RKO (cell line): ENCODE results near the gene EGLN1.
"Not testable (repeated sequence)": the region's sequence is repeated elsewhere in the genome, so short reads cannot be mapped to it uniquely, and the experiment has no call there.

ENCODE experiments used
- DNase-seq: peaks from one replicate; pipeline ENCODE4 v3.0.0-alpha.2; 2016; ENCODE audit warnings: low spot score

The EGLN1 gene

GRCh38 chr1:231363624-231364023, 58.5 kb downstream of the EGLN1 start:
- no peak for DNase-seq

DNA sequence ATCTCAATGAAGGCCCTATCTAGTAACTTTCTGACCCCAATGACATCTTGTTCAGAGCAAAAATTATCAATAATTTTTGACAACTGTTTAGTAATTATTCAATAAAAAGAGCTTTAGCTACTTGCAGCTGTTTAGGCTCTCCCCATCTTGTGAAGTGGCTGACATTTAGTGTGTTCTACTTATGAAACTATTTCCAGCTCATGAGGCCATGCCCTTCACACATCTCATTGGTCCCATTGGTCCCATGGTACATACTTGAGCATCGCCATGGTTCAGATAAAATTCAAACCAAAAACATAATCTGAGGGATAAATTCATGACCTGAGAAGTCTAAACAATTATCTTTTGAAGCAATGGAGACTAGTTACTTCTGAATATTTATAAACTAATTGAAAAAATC, 59.8 kb downstream of the EGLN1 start:
- no peak for DNase-seq

GRCh38 chr1:231359113-231359512, 63.0 kb downstream of the EGLN1 start:
- DNase-seq, result peak; percentile 54

DNA sequence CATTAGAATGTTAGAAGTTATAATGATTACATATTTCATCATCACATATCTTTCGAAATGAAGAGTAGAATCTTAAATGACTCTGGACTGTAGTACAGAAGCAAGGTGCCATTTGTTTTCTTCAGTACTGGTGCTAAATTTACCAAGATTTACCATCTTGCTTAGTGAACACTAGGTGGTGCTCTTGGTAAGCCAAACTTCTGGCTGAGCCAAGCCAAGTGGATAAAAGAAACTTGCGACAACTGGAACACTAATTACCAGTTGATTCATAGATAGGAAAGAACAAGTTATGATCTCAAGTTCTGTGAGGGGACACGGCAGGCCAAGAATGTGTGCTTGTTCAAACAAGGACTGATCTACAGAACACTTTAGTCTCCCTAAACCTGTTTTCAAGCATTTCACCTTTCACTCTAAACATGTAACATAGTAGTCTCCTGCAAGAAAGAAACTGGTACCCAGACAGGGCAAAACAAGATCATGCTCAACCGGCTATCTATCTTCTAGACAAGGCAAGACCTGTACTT, 64.2 kb downstream of the EGLN1 start:
- peak; percentile 90 for DNase-seq

- no peak for DNase-seq
These were observed 64.8 kb downstream of the EGLN1 start for GRCh38 chr1:231357187-231357772.

DNA sequence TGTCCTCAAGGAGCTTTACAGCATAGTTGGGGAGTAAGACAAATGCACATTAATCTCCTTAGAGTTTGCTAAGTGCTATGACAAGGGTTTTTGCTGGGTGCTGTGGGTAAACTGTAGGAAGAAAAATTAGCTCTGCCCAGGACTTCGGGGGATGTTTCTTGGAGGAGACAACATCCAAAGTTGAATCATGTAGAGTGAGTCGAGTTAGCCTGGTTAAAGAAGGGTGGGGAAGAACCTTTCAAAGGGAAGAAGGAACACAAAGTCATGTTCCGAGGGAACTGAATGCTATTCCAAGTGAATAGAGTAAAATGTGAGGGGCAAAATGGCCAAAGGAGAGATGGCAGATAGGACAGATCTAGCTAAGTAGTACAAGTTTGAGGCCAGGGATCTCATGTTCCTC, 66.9 kb downstream of the EGLN1 start:
- no peak for DNase-seq

DNA sequence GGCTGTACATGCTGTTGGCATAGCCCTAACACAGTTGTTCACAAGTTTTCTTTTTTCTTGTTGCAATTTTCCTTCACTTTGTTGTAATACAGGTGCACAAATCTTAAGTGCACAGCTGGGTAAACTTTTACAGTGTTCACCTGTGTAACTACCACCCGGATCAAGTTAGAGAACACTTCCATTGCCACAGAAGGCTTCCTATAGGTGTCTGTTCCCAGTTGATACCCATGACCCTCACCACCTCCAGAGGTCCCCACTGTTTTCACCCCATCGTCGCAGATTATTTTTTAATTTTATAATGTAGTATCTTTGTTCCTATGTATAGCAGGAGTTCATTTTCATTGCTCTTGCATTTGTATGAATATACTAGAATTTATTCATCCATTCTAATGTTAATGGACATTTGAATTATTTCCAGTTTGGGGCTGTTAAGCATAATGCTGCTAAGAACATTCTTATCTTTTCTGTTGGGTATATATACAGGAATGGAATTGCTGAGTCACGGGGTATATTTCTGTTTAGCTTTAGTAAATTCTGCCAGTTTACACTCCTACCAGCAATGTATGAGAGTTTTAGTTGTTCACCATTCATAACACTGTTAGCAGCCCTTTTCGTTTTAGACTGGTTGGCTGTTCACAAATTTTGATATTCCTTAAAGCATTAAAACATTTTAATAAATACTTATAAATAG, 67.6 kb downstream of the EGLN1 start:
- DNase-seq, result no peak

GRCh38 chr1:231353086-231353485, 69.0 kb downstream of the EGLN1 start:
- no peak for DNase-seq

DNA sequence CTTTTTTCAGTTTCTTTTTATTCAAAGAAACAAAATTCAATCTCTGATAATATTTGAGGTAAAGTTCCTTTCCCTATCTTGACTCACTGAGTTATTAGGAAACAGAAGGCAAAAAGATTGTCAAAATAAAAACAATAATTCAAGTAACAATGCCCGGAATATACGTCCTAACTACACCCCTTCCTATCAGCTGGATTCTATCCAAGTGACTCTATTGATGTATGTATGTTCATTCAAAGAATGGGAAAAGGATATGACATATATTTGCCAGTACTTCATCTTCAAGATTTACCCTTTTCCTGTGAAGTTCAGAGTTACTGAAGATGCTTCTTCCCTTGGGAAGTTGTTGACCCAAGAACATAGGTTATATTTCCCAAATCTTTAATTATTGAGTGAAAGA, 70.3 kb downstream of the EGLN1 start:
- DNase-seq, result no peak

DNA sequence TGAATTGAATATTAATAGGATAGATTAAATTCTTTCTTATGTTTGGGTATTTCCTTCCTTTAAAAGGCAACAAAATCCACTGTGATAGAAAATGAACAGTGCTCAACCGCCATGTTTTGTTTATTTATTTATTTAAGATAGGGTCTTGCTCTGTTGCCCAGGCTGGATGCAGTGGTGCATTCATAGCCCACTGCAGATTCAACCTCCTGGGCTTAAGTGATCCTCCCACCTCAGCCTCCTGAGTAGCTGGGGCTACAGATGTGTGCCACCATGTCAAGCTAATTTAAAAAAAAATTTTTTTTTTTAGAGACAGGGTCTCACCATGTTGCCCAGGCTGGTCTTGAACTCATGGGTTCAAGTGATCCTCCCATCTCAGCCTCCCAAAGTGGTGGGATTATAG, 73.2 kb downstream of the EGLN1 start:
- DNase-seq, result not testable (repeated sequence)

- no peak for DNase-seq
These were observed 73.6 kb downstream of the EGLN1 start for GRCh38 chr1:231348442-231348841.

- DNase-seq, result no peak
These were observed 74.1 kb downstream of the EGLN1 start for GRCh38 chr1:231347961-231348360.

DNA sequence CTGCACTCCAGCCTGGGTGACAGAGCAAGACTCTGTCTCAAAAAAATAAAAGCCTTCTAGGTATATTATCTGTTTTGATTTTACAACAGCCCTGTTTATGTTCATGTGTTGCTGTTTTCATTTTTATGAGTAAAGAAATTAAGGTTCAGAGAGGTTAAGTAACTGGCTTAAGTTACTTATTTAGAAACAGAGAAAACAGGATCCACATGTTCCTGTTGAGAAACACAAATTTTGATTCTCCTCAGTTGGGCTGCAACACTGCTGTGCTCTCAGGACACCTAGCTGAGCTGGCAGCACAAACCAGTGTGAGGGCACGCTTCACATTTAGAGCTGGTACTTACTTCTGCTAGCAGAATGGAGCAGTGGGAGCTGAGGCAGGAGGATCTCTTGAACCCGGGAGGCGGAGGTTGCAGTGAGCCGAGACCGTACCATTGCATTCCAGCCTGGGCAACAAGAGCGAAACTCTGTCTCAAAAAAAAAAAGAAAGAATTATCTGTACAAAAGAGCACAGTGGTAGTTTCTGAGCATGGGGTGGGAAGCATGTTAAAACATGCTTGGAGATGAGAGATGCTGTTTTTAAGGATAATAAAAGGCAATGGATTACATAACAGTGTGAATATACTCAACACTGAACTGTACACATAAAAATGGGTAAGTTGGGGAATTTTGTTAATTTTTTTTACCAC, 81.6 kb downstream of the EGLN1 start:
- no peak for DNase-seq

DNA sequence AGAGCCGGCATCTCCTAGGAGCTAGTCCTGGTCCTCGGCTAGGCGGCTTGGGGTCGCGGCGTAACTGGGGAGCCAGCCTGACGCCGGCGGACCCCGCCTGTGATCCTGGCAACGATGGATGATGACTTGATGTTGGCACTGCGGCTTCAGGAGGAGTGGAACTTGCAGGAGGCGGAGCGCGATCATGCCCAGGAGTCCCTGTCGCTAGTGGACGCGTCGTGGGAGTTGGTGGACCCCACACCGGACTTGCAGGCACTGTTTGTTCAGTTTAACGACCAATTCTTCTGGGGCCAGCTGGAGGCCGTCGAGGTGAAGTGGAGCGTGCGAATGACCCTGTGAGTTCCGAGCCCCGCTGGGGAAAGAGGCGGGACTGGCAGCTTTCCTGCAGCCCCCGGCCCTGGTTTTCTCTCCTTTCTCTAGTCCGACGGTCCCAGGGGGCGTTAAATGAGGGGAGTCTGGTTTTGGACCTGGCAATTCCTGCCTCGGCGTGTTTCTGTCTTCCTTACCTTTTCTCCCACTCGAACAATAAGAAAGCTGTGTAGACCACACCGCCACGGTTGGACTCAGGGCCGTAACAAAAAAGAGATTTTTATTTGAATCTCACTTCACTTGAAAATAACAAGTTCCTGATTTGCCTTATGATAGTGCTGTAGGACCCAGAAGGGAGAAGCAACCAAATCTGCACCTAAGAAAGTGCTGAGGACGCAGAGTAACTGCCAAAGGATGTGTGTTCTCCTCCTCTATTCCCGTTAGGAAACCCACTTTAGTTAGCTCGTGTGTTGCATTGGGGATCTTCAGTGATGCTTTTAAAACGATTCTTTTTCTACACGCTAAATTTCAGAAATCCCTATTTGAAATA, 83.6 kb downstream of the EGLN1 start, which contains the start of gene SPRTN:
SPRTN (plus strand) TSS at position 24 of the 859 bp plus-strand sequence; CDS start at position 115, 91 bp downstream.
- DNase-seq, result peak; percentile 49

- DNase-seq, result peak; percentile 95
These were observed 84.4 kb downstream of the EGLN1 start, which contains the start of gene EXOC8 for GRCh38 chr1:231337472-231338269. TSS of gene EXOC8 (minus strand) at chr1:231337852. CDS start at chr1:231337745, 107 bp downstream.

- peak; percentile 35 for DNase-seq
These were observed 85.0 kb downstream of the EGLN1 start for GRCh38 chr1:231337043-231337471.

DNA sequence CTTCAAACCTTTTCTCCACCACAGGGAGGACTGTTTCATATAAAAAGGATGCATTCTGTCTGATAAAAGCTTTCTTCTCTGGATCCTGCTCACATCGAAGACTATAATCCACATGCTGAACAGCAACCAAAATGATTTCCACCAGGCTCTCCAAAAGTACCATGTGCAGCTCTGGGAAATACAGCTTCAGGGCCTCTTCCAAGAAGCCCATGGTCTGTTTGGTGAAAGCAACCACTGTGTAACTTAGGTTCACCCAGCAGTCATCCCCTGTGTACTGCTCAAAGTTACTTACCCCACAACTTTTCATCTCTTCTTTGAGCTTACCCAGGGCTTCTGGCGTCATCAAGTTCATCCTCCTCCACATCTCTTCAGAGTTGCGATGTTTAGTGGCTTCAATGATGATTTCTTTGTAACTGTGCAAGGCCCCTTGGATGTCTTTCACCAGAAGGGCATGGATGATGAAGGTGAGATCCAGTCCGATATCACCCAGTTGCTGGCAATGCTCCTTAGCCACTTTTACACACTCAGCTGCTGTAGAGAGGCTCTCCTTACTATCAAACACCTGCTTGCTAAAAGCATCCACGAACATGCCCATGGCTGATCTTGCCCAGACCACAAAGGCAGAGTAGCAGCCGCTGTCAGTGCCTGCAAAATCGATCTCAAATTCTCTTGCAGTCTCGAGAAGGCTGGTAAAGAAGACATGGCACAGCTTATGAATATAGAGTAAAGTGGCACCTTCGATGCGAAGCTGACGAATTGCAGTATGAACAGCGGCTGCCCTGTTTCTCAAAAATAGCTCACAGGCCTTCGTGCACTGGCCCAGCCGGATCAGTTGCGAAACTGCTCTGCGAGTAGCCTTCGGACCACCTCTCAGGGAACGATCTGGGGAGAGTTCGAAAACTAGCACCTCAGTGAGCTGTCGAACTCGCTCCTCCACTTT, 86.2 kb downstream of the EGLN1 start:
- DNase-seq, result peak; percentile 50

GRCh38 chr1:231334952-231335351, 87.1 kb downstream of the EGLN1 start:
- DNase-seq, result no peak

DNA sequence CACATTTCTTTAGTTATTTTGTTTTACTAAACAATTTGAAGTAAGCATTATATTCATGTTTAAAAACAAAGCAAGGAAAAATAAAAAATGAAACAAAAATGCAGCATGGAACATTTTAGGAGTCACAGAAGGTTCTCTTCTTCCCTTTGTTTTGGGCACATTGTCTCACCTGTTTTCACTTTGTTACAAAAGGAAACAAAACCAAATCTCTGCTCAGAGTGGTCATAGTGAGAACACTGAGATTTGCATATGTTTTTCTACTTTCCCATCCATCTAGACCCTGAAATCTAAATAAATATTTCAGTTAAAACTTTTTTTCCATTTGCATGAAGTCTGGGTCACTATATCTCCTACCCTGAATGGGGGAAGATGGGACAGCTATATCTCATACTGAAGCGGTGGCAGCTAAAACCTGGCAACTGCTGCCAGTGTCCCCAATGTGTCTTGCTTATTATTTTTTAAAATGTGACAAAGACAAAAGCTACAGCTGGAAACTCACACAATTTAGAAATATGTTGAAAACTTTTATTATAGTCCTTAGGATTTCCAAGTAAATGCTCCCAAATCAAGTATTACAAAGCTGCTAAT, 87.9 kb downstream of the EGLN1 start:
- no peak for DNase-seq
